GM18867 (cell line): ENCODE data around the gene RAMAC.
A peak's percentile ranks its signal among the peaks of the same experiment; 100 is the strongest.
"Not testable (repeated sequence)": the region's sequence is repeated elsewhere in the genome, so short reads cannot be mapped to it uniquely, and the experiment has no call there.

Experiments
- ATAC-seq: cut with Tn5 transposase; IDR thresholded peaks from one replicate; pipeline ENCODE4 v1.9.1; 2021; ENCODE audit warnings: mild to moderate bottlenecking, moderate library complexity; ENCODE audit not compliant: unreplicated experiment

Gene RAMAC

GRCh38 chr15:82985688-82986441 is at the start of gene RAMAC:
TSS of gene RAMAC (plus strand) at chr15:82986210. CDS start at chr15:82989019, 2,809 bp downstream.
- ATAC-seq: peak; percentile 91

- ATAC-seq: no peak
These were observed 48.9 kb upstream of the RAMAC start for GRCh38 chr15:82936966-82937711.

- ATAC-seq: no peak
These were observed 48.3 kb upstream of the RAMAC start for GRCh38 chr15:82937712-82938058.

- not testable (repeated sequence) for ATAC-seq
These were observed 46.3 kb upstream of the RAMAC start for GRCh38 chr15:82939678-82940077.

GRCh38 chr15:82942691-82943090 is 43.3 kb upstream of the RAMAC start:
- ATAC-seq: no peak

GRCh38 chr15:82943176-82943575 is 42.8 kb upstream of the RAMAC start:
- no peak for ATAC-seq

GRCh38 chr15:82944056-82944455 is 42.0 kb upstream of the RAMAC start:
- no peak for ATAC-seq

- ATAC-seq: no peak
These were observed 41.2 kb upstream of the RAMAC start for GRCh38 chr15:82944821-82945220.

GRCh38 chr15:82945326-82945725 is 40.7 kb upstream of the RAMAC start:
- ATAC-seq: no peak

- no peak for ATAC-seq
These were observed 39.8 kb upstream of the RAMAC start for GRCh38 chr15:82946155-82946701.

GRCh38 chr15:82950295-82950694 is 35.7 kb upstream of the RAMAC start:
- peak; percentile 24 for ATAC-seq

- ATAC-seq: peak; percentile 60
These were observed 35.2 kb upstream of the RAMAC start for GRCh38 chr15:82950746-82951370.

GRCh38 chr15:82951472-82952157 is 34.4 kb upstream of the RAMAC start:
- no peak for ATAC-seq

GRCh38 chr15:82952158-82953081 is 33.6 kb upstream of the RAMAC start, which contains the start of gene HOMER2:
TSS of gene HOMER2 (minus strand) at chr15:82952720. CDS start at chr15:82952535, 185 bp downstream.
- no peak for ATAC-seq

- no peak for ATAC-seq
These were observed 27.4 kb upstream of the RAMAC start for GRCh38 chr15:82958638-82959037.

GRCh38 chr15:82959423-82959822 is 26.6 kb upstream of the RAMAC start:
- no peak for ATAC-seq

GRCh38 chr15:82960766-82961165 is 25.2 kb upstream of the RAMAC start:
- ATAC-seq: no peak

GRCh38 chr15:82963471-82964341 is 22.3 kb upstream of the RAMAC start:
- no peak for ATAC-seq

- no peak for ATAC-seq
These were observed 21.1 kb upstream of the RAMAC start for GRCh38 chr15:82964890-82965289.
